ENCODE measurements around the gene XRCC6.

- TF ChIP-seq FOXM1 (IDR thresholded peaks at IDR 0.05; ENCODE audit: borderline replicate concordance, low read depth) (no peak), RAD21 (IDR thresholded peaks at IDR 0.05; ENCODE audit: low read depth) (no peak), NFIC (IDR thresholded peaks at IDR 0.05) (no peak), EP300 (IDR thresholded peaks at IDR 0.05; ENCODE audit: borderline replicate concordance) (no peak)
Observed at GRCh38 chr22:41656556-41656955, 35.5 kb downstream of the XRCC6 start.
